ENCODE data around the gene OR4D1. TPM values are rescaled to one million over a fixed set of nuclear protein-coding genes. Genes with fewer than 3 reads are reported as not detected.

Gene OR4D1
- total RNA-seq, 4 donors from 2014 or later: not detected

DNA sequence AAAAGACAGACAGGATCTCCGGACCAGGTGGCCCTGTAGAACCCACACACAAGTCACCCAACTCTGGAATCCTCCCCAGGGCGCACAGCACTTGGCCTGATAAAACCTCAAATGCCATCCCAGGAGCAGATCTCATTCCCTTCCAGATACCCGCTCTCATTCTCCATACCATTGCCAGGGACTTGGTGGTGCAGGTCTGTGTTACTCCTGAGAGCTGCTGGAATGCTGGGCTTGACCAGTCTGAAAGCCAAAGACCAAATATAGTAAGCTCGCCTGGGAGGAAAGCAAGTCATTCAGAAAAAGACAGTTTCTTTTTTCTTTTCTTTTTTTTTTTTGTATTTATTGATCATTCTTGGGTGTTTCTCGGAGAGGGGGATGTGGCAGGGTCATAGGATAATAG, 60.2 kb downstream of the OR4D1 start:
- H3K9me3 ChIP-seq: no peaks in the 10 kb centered on the region
- H3K4me1 ChIP-seq: no peaks in the 10 kb centered on the region
- no peaks in the 10 kb centered on the region for H3K27me3 ChIP-seq
- no peaks in the 10 kb centered on the region for H3K36me3 ChIP-seq
- H3K4me3 ChIP-seq: no peak overlapping the region
- H3K27ac ChIP-seq: no peak overlapping the region
- DNase-seq: no peak
- intact Hi-C loops (cut with DNase I; ENCODE audit: low total_unique reads): no loop called here
- TF ChIP-seq POLR2A (IDR thresholded peaks at IDR 0.05) (no peak), CTCF (IDR thresholded peaks at IDR 0.05) (no peak)

Other genes with a start within 250 kb of the OR4D1 start
- 10 to 100 TPM in 3 of 4 donors, 1 to 10 TPM in 1; 7.9 to 63.6 (median 18.8) TPM for gene CUEDC1, start 193.0 kb upstream of the OR4D1 start, total RNA-seq
- gene VEZF1, start 160.1 kb upstream of the OR4D1 start, total RNA-seq: 100 to 1,000 TPM in 2 of 4 donors, 10 to 100 TPM in 2; 58.8 to 133 (median 110) TPM
- gene SRSF1, start 141.1 kb upstream of the OR4D1 start, total RNA-seq: 100 to 1,000 TPM; 116 to 429 (median 147) TPM
- gene DYNLL2, start 65.0 kb upstream of the OR4D1 start, total RNA-seq: 10 to 100 TPM in 3 of 4 donors, 1 to 10 TPM in 1; 6.1 to 37.8 (median 23.2) TPM
- gene OR4D2, start 18.6 kb downstream of the OR4D1 start, total RNA-seq: not detected
- not detected for gene EPX, start 44.3 kb downstream of the OR4D1 start, total RNA-seq
- 10 to 100 TPM in 2 of 4 donors, 1 to 10 TPM in 2; 4.4 to 23.2 (median 12.3) TPM for gene MKS1, start 70.9 kb downstream of the OR4D1 start, total RNA-seq
- gene LPO, start 90.2 kb downstream of the OR4D1 start, total RNA-seq: not detected
- gene MPO, start 132.6 kb downstream of the OR4D1 start, total RNA-seq: 10 to 100 TPM in 1 of 4 donors, under 1 TPM in 1, not detected in 2; 0.79 to 21.7 TPM
- gene TSPOAP1, start 180.4 kb downstream of the OR4D1 start, total RNA-seq: 10 to 100 TPM in 3 of 4 donors, under 1 TPM in 1; 0.59 to 43.7 (median 32.4) TPM
- gene SUPT4H1, start 203.8 kb downstream of the OR4D1 start, total RNA-seq: 100 to 1,000 TPM in 2 of 4 donors, 10 to 100 TPM in 2; 31.1 to 267 (median 98.1) TPM

All from uterus (tissue), 4 donors.